ENCODE measurements around the gene BACH2. TPM values are rescaled to one million over a fixed set of nuclear protein-coding genes. Genes with fewer than 3 reads are reported as not detected.

Gene BACH2
- total RNA-seq, 1 donor from 2014 or later = 90.4 TPM

- ChIA-PET POLR2A (interaction anchor here (0.7 to 3.4 kb wide), 17 partner anchors 9 to 359 kb away, joined by 3 to 32 read pairs (median 5); no protein-coding TSS in a partner anchor), CTCF (interaction anchor here (0.9 to 1.7 kb wide), 5 partner anchors 9 to 247 kb away, joined by 3 to 6 read pairs (median 3); no protein-coding TSS in a partner anchor)
- ATAC-seq (ENCODE audit: low read depth) (peak; percentile 51), DNase-seq (no peak)
- TF ChIP-seq, protein P1, sequence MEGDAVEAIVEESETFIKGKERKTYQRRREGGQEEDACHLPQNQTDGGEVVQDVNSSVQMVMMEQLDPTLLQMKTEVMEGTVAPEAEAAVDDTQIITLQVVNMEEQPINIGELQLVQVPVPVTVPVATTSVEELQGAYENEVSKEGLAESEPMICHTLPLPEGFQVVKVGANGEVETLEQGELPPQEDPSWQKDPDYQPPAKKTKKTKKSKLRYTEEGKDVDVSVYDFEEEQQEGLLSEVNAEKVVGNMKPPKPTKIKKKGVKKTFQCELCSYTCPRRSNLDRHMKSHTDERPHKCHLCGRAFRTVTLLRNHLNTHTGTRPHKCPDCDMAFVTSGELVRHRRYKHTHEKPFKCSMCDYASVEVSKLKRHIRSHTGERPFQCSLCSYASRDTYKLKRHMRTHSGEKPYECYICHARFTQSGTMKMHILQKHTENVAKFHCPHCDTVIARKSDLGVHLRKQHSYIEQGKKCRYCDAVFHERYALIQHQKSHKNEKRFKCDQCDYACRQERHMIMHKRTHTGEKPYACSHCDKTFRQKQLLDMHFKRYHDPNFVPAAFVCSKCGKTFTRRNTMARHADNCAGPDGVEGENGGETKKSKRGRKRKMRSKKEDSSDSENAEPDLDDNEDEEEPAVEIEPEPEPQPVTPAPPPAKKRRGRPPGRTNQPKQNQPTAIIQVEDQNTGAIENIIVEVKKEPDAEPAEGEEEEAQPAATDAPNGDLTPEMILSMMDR (IDR thresholded peaks at IDR 0.05) = no peak
- Mint-ChIP-seq H3K9me3 (no peaks in the 10 kb centered on the region), H3K4me3 (peak overlapping the region; percentile 78), H3K4me1 (peaks cover 87% of the 10 kb centered on the region), H3K36me3 (ENCODE audit: low read depth) (peaks cover 20% of the 10 kb centered on the region), H3K27ac (peak overlapping the region; percentile 97), H3K27me3 (no peaks in the 10 kb centered on the region)
- intact Hi-C loops (cut with micrococcal nuclease) = loop anchor here (1.0 to 10.0 kb wide), 6 partner anchors 11 to 363 kb away; partner anchors contain the start of genes BACH2 and CASP8AP2
These were observed 109.1 kb downstream of the BACH2 start for GRCh38 chr6:90187437-90188121.

GRCh38 chr6:90186637-90187371 lies 109.8 kb downstream of the BACH2 start:
- Mint-ChIP-seq H3K27ac (peak overlapping the region; percentile 97), H3K36me3 (ENCODE audit: low read depth) (peaks cover 25% of the 10 kb centered on the region), H3K9me3 (no peaks in the 10 kb centered on the region), H3K27me3 (no peaks in the 10 kb centered on the region), H3K4me3 (peak overlapping the region; percentile 78), H3K4me1 (peaks cover 85% of the 10 kb centered on the region)
- TF ChIP-seq, protein P1 (IDR thresholded peaks at IDR 0.05) = no peak
- CTCF ChIA-PET = interaction anchor here (0.8 to 1.0 kb wide), 2 partner anchors 29 to 292 kb away, joined by 3 to 4 read pairs; no protein-coding TSS in a partner anchor
- intact Hi-C loops (cut with micrococcal nuclease) = loop anchor here (1.0 to 10.0 kb wide), 6 partner anchors 11 to 362 kb away; partner anchors contain the start of genes BACH2 and CASP8AP2
- DNase-seq (no peak), ATAC-seq (ENCODE audit: low read depth) (peak; percentile 48)
- POLR2A ChIA-PET = interaction anchor here (0.7 to 3.4 kb wide), 15 partner anchors 9 to 109 kb away, joined by 3 to 32 read pairs (median 5); partner anchors contain the start of gene BACH2

GRCh38 chr6:90186026-90186425 lies 110.6 kb downstream of the BACH2 start:
- TF ChIP-seq, protein P1 (IDR thresholded peaks at IDR 0.05) = no peak
- ChIA-PET CTCF (interaction anchor here (0.8 to 1.0 kb wide), 2 partner anchors 30 to 293 kb away, joined by 3 to 4 read pairs; no protein-coding TSS in a partner anchor), POLR2A (interaction anchor here (0.7 to 3.4 kb wide), 12 partner anchors 8 to 110 kb away, joined by 3 to 32 read pairs (median 4); partner anchors contain the start of gene BACH2)
- ATAC-seq (ENCODE audit: low read depth) (no peak), DNase-seq (no peak)
- peaks cover 29% of the 10 kb centered on the region for H3K36me3 Mint-ChIP-seq (ENCODE audit: low read depth)
- H3K27me3 Mint-ChIP-seq = no peaks in the 10 kb centered on the region
- H3K4me1 Mint-ChIP-seq = peaks cover 80% of the 10 kb centered on the region
- intact Hi-C loops (cut with micrococcal nuclease) = loop anchor here (2.0 to 10.0 kb wide), 3 partner anchors 17 to 361 kb away; partner anchors contain the start of genes BACH2 and CASP8AP2
- H3K4me3 Mint-ChIP-seq = peak overlapping the region; percentile 78
- peak overlapping the region; percentile 97 for H3K27ac Mint-ChIP-seq
- no peaks in the 10 kb centered on the region for H3K9me3 Mint-ChIP-seq

GRCh38 chr6:90184334-90185298 lies 112.0 kb downstream of the BACH2 start:
- H3K27ac Mint-ChIP-seq = peak overlapping the region; percentile 89
- ChIA-PET POLR2A (interaction anchor here (0.5 to 1.8 kb wide), 10 partner anchors 9 to 208 kb away, joined by 3 to 10 read pairs (median 3); no protein-coding TSS in a partner anchor), CTCF (interaction anchor here (1.0 to 1.6 kb wide), 3 partner anchors 34 to 296 kb away, joined by 3 to 5 read pairs (median 4); no protein-coding TSS in a partner anchor)
- H3K4me3 Mint-ChIP-seq = peak overlapping the region; percentile 69
- peaks cover 70% of the 10 kb centered on the region for H3K4me1 Mint-ChIP-seq
- H3K9me3 Mint-ChIP-seq = no peaks in the 10 kb centered on the region
- TF ChIP-seq, protein P1 (IDR thresholded peaks at IDR 0.05) = no peak
- DNase-seq (no peak), ATAC-seq (ENCODE audit: low read depth) (peak; percentile 26)
- H3K36me3 Mint-ChIP-seq (ENCODE audit: low read depth) = peaks cover 30% of the 10 kb centered on the region
- intact Hi-C loops (cut with micrococcal nuclease) = loop anchor here (10.0 kb wide), 2 partner anchors 110 to 360 kb away; partner anchors contain the start of genes BACH2 and CASP8AP2
- no peaks in the 10 kb centered on the region for H3K27me3 Mint-ChIP-seq
